Measurements from ENCODE around the gene CD4. TPM values are rescaled to one million over a fixed set of nuclear protein-coding genes. Genes with fewer than 3 reads are reported as not detected.
A peak's percentile ranks its signal among the peaks of the same experiment; 100 is the strongest.

CD4 gene
- polyA plus RNA-seq, 1 donor = 25.5 TPM

DNA sequence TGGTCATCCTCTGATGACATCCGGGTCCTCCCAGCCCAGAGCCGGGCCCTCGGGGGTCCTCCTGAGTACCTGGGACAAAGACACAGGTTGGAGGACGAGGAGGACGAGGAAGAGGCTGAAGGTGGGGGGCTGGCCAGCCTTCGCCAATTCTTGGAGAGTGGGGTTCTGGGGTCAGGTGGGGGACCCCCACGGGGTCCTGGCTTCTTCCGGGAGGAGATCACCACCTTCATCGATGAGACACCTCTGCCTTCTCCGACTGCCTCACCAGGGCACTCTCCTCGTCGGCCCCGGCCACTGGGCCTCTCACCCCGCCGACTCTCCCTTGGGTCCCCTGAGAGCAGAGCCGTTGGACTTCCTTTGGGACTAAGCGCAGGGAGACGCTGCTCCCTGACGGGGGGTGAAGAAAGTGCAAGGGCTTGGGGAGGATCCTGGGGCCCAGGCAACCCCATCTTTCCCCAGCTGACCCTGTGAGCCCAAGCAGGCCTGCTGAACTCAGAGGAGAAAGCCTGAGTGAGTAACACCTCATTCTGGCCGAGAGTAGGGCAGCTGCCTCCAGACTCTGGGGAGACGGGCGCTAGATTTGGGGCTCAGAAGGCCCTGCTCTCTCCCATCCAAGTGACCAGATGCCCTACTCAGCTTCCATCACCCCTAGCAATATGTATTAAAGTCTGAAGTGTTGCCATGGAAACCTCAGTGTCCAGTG, 37.6 kb downstream of the CD4 start:
- DNase-seq = no peak

DNA sequence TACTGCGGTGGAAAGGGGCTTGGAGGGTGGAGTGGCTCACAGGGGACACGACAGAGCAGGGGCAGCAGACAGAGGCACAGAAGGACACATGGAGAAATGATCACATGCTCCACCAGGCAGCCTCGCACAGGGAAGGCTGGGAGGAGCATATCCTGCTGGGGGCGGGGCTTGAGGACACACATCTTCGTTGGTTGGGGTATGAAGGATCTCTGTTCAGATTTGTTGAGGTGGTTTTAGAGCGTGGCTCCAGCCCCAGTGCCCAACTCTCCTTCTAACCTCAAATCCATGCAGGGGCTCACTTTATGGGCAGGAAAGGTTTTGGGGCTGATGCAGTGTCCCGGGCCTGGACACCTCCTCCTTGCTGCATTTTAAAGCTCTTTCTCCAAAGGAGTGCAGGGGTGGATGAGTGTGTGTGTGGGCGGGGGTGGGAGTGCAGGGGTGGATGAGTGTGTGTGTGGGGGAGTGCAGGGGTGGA, 38.1 kb downstream of the CD4 start:
- DNase-seq = peak; percentile 87

DNA sequence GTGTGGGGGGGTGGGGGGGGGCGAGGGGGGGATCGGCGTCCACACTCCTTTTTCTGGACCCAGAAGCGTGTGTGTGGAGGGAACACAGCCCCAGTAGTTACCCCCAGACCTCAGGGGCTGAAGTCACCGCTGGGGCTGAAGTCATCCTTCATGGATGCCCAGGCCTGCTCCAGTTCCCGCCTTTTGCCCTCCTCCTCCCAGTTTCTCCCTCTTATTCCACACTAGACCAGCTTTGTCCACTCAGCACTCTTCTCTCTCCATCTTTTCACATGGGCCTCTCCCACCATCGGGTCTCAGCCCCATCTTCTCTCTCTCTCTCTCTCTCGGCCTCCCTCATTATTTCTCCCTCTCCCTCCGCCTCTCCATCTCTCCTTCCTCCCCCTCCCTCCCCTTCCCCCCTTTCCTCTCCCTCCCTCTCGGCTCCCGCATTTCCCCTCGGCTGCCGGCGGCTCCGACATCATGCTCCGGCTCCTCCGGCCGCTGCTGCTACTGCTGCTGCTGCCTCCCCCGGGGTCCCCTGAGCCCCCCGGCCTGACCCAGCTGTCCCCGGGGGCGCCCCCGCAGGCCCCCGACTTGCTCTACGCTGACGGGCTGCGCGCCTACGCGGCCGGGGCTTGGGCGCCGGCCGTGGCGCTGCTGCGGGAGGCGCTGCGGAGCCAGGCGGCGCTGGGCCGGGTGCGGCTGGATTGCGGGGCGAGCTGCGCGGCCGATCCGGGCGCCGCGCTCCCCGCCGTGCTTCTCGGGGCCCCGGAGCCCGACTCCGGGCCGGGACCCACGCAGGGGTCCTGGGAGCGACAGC, 38.9 kb downstream of the CD4 start, which contains the start of gene P3H3:
Gene P3H3 (plus strand): TSS at position 426 of the 799 bp plus-strand sequence. CDS start 34 bp downstream, at position 460.
- DNase-seq = no peak

DNA sequence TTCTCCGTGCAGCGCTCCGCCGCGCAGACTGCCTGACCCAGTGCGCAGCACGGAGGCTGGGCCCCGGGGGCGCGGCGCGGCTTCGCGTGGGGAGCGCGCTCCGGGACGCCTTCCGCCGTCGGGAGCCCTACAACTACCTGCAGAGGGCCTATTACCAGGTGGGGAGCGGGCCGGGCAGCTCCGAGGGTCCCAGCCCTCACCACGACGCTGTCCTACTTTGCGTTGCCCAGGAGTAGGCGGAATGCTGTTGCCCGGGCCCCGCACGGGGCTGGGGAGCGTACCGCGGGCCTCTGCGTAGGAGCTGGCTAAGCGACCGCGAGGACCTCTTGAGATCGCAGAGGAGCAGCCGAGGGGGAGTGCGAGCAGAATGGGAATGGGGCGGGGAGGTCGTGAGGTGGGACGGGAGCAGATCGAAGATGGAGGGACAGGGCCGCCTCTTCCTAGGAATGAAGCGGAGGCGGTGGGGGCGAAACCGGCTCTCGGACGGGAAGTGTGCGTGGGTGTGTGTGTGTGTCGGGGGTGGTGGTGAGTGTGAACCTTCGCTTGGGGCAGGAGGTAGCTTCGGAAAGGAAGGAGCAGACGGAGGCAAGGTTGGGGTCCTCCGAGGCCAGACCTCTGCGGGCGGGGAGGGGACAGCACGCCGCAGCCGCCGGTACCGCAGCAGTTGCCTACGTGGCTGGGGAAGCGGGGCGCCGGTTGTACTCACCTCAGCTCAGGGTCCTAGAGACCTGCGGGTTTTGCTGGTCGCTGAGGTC, 39.6 kb downstream of the CD4 start:
- DNase-seq = no peak

DNA sequence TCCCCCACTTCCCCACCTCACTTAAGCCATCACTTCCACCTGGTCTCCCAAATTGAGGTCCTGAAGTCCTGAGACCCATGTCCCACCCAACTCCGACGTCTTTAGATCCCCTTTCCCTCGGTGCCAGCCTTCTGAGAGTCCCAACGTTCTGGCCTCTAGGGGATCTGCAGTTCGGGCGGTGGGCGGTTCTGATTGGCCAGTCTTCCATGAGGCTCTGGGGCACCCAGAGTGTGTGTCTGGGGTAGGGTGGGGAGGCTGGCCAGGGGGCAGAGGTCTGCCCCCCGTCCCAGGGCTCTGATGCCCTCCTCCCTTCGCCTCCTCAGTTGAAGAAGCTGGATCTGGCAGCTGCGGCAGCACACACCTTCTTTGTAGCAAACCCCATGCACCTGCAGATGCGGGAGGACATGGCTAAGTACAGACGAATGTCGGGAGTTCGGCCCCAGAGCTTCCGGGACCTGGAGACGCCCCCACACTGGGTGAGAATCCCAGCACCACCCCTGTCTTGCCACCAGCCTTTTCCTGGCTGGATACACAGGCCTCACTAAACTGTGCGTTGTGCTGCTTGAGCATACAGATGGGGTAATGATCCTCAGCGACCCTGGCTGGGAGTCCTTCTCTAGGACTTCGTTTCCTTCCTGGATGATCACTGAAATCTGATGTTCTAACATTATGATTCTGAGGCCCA, 40.4 kb downstream of the CD4 start:
- no peak for DNase-seq

DNA sequence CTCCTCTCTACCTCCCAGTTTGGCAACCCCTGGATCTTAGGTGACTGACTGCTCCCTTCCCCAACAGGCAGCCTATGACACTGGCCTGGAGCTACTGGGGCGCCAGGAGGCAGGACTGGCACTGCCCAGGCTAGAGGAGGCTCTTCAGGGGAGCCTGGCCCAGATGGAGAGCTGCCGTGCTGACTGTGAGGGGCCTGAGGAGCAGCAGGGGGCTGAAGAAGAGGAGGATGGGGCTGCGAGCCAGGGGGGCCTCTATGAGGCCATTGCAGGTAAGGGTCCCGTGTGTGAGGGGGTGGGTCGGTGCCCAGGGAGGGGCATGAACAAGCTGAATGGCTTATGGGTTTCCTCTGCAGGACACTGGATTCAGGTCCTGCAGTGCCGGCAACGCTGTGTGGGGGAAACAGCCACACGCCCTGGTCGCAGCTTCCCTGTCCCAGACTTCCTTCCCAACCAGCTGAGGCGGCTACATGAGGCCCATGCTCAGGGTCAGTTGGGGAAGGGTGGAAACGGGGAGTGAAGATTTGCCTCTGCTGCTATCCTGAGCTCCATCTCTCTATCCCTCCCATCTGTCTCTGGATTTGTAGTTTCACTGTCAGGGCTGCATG, 41.1 kb downstream of the CD4 start:
- no peak for DNase-seq

DNA sequence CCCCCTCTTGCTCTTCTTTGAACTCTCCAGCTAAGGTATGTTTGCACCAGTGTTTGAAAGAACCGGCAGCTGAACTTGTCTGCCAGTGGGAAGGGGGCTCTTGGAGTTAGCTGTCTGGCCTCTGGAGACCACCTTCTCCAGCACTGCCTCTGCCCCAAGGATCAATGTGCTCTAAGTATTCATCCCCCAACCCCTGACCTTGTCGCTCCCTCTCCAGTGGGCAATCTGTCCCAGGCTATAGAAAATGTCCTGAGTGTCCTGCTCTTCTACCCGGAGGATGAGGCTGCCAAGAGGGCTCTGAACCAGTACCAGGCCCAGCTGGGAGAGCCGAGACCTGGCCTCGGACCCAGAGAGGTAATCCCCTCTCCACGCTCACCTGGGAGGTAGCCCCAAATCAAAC, 41.7 kb downstream of the CD4 start:
- DNase-seq = no peak

DNA sequence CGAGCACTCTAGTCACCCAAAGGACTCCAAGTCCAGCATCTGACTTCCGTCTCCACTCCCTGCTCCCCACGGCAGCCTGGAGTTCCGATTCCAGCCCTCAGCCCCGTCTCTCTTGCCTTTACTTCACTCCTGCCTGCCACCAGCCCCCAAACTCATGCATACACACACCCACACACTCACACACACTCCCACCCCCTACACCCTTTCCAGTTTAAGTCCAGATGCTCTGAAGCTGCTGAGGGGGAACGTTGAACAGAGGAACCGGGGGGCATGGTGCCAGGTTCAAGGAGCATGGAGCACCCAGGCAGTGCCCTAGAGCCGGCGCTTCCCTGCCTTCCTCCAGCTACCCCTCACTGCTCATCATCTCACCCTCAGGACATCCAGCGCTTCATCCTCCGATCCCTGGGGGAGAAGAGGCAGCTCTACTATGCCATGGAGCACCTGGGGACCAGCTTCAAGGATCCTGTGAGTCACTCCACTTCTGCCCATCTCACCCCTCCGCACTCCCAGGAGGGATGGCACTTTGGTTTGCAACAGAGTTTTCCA, 42.2 kb downstream of the CD4 start:
- no peak for DNase-seq

DNA sequence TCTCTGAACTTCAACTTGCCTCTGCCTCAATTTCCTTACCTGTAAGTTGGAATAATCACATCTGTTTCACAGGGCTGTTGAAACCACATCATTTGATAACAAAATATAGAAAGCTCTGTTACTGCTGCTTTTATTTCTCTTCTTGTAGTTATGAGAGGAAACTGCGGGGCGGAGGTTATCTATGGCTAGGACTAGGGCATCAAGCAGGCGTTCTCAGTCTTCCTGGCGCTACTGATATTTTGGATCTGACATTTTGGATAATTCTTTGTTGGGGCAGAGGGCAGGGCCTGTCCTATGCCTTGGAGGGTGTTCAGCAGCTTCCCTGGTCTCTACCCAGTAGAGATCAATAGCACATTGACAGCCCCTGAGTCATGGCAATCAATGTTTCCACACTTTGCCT, 42.8 kb downstream of the CD4 start:
- DNase-seq = no peak

DNA sequence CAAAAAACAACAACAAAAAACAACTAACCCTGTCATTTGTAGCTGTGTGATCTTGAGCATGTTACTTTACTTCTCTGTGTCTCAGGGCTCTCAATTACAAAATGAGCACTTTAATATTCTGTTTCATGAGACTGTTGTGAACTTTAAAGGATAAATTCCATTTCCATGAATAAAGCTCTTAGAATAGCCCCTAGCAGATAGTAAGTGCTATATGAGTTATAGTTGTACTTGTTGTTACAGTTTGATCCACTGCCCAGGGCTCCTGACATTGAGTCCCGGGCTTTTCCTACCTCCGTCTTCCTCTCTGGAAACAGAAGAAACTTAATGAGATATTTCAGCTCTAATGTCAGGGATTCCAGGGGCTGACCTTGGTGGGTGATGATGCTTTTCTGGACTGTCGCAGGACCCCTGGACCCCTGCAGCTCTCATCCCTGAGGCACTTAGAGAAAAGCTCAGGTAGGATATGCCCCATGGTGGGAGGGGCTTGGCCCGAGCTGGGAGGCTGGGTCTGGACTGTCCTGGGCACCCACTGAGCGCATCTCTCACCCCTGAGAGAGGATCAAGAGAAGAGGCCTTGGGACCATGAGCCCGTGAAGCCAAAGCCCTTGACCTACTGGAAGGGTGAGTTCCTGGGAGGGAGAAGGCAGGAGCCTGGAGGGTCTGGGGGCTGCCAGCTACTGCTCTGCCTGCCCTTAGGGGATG, 44.0 kb downstream of the CD4 start:
- no peak for DNase-seq

DNA sequence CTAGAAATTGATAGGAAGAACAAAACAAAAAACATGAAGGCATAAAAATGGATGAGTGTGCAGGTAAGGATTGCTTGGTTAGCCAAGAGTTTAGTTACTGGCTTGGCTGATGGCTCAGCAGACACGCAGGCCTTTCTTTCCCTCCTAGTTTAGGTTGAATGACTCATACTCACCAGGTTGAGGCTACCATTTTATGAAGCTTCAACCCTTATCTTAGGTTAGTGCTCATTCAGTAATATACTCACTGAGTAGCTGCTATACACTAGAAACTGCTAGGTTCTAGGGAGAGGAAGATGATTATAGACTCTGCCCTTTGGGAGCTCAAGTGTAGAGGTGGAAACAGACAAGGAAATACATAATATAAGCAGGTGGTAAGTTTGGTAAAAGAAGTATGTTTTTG, 44.9 kb downstream of the CD4 start:
- DNase-seq = no peak

DNA sequence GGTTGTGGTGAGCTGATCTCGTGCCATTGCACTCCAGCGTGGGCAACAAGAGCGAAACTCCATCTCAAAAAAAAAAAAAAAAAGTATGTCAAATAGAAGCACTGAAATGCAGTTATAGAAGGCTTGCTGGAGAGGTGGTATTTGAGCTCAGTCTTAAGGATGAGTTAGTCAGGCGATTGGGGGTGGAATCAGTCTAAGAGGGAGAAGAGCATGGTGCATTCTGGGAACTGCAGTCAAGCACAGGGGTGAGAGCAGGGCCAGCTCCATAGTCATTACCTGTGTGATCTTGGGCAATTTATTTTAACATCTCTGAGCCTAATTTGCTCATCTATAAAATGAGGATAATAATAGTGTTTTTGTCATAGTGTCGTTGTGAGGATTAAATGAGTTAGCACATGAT, 45.5 kb downstream of the CD4 start:
- DNase-seq = no peak

DNA sequence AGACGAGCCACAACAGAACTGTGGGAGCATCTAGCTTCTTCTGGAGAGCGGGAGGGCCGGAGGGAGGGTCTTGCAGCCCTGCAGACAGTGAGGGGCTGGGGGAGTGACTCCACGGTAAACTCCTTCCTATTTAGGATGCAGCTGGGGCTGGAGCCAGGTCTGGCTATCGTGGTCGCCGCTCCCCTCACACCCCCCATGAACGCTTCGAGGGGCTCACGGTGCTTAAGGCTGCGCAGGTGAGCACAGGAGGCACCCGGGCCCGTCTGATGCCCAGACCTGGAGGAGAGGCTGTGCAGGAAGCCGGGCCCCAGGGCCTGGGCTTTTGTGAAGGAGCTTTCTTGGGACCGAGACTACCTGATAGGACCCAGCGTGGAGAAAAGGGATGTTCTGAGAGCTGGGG, 47.5 kb downstream of the CD4 start:
- DNase-seq = no peak

DNA sequence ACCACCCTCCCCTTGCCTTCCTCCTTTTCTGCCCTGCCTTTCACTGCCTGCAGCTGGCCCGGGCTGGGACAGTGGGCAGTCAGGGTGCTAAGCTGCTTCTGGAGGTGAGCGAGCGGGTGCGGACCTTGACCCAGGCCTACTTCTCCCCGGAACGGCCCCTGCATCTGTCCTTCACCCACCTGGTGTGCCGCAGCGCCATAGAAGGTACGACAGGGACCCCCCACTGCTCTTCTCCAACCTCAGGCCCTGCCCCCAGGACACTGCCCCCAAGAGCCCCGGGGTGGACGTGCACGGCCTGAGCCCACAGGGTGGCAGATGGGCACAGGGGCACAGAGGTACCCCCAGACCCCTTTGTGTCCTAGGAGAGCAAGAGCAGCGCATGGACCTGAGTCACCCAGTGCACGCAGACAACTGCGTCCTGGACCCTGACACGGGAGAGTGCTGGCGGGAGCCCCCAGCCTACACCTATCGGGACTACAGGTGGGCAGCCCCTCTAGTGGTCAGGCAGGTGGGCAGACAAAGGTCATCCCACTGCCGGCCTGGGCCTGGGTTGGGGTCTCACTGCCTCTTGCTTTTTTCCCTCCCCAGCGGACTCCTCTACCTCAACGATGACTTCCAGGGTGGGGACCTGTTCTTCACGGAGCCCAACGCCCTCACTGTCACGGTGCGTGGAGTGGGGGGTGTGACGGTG, 48.2 kb downstream of the CD4 start:
- no peak for DNase-seq

DNA sequence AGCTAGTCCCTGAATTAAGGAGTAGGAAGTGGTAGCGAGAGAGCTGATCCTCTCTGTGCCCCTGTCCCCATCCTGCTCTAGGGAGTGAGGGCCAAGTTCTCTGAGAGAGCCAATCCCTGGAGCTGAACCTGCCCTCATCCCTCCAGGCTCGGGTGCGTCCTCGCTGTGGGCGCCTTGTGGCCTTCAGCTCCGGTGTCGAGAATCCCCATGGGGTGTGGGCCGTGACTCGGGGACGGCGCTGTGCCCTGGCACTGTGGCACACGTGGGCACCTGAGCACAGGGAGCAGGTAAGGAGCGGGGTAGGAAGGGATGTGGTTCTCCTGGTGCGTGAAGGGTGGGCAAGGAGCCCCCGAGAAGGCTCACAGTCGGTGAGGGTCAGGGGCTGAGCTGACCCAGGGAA, 49.5 kb downstream of the CD4 start:
- DNase-seq = no peak

DNA sequence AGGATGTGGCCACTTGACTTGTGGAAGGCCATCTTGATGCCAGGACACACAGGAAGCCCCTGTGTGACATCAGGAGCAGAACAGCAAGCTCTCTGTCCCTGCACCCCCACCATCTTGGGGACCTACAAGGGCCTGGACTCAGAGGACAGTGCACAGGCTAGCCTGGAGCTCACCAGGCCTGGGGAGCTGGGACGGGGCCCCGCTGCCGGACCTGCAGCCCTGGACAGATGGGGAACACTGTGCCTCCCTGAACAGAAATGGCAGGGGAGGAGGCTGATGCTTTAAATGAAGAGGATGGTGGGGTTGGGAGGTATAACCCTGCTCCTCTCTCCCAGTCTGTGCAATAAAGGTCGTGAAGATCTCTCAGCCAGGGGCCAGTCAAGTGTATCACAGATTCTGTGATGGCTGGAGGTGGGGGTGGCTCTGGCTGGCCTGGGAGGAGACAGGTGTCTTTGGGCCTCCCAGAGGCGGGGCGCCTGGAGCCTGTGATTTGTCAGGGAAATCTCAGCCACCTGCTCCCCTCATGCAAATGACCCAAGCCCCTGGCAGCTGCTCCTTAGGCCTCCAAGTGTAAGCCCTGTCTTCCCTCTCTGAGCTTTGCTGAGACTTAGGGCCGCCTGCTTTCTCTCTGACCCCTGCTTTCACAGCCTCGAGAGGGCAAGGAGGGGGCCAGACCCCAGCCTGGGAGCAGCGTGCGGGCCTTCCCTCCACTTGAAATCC, 50.3 kb downstream of the CD4 start:
- no peak for DNase-seq

DNA sequence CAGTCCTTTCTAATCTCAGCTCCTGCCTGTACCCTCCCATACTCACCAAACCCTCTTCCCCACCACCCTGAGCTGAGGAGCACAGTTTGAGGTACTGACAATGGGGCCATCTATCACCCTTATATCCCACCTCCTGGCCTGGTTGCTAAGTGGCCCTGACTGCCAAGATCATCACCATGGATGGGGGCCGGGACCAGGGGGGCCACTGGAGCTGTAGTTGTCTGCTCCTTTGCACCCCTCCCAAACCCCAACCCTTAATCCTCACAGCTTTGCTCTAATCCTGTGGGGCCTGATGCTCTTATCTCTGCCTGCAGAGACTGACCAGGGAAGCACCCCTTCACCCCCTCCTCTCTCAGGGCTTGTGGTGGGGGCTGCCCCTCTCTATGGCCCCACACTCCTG, 51.0 kb downstream of the CD4 start:
- no peak for DNase-seq

DNA sequence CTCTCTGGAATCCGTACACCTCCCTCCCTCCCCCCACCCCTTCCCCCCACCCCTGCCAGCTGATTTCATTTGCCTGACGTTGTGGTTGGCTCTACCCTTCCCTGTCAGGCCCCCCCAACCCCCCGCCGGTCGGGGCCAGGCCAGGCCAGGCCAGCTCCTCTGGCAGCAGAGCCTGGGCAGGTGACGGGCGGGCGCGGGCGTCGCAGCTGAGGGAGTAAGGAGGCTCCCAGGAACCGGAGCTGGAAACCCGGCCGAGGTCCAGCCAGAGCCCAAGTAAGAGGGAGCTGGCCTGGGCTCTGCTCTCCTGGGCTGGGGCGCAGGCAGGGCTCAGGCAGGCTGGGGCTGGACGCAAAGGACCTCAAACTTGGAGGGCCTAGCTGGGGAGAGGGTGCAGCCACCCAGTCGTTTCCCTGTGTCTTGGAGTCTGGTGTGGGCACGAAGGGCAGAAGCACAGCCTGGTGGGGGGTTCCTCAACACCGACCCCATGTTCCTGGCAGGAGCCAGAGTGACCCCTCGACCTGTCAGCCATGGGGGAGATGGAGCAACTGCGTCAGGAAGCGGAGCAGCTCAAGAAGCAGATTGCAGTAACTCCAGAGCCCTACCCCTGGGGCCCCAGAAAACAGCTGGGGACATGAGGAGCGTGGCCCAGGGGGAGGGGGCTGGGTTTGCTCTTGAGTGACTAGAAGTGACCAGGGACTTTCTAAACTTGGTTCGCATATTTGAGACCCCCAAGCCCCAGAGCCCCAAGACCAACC, 51.6 kb downstream of the CD4 start, which contains the start of gene GNB3:
Gene GNB3 (plus strand): TSS at position 165 of the 755 bp plus-strand sequence. CDS start 363 bp downstream, at position 528.
- DNase-seq = no peak

DNA sequence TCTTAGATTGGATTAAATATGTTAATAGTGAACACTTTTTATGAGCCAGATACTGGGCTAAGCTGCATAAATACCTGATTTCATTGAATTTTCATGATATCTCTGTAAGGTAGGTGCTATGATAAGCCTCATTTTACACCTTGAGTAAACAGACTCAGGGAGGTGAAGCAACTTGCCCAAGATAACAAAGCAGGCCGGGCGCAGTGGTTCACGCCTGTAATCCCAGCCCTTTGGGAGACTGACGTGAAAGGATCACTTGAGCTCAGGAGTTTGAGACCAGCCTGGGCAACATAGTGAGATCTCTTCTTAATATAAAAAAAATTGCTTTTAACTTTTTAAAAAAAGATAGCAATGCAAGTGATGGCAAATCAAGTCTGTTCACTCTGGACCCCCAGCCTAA, 52.7 kb downstream of the CD4 start:
- DNase-seq = no peak

All from left kidney (tissue), 2 donors.